ENCODE measurements around the gene TRAP1.
"Not testable (repeated sequence)": the region's sequence is repeated elsewhere in the genome, so short reads cannot be mapped to it uniquely, and the experiment has no call there.

The TRAP1 gene

GRCh38 chr16:3670711-3671110 lies 46.6 kb downstream of the TRAP1 start:
- DNase-seq = no peak

GRCh38 chr16:3669082-3669481 lies 48.2 kb downstream of the TRAP1 start:
- DNase-seq = no peak

GRCh38 chr16:3668626-3669025 lies 48.7 kb downstream of the TRAP1 start:
- no peak for DNase-seq

- DNase-seq = peak in 1 of 2 experiments; percentile 45
Measured at GRCh38 chr16:3665508-3665907, 51.8 kb downstream of the TRAP1 start.

- DNase-seq = no peak
Measured at GRCh38 chr16:3664187-3664896, 53.0 kb downstream of the TRAP1 start.

- no peak for DNase-seq
Measured at GRCh38 chr16:3662601-3663000, 54.7 kb downstream of the TRAP1 start.

GRCh38 chr16:3661922-3662321 lies 55.4 kb downstream of the TRAP1 start:
- no peak for DNase-seq

GRCh38 chr16:3661311-3661710 lies 56.0 kb downstream of the TRAP1 start:
- no peak for DNase-seq

- no peak for DNase-seq
Measured at GRCh38 chr16:3659251-3659650, 58.1 kb downstream of the TRAP1 start.

GRCh38 chr16:3656491-3657468 lies 60.5 kb downstream of the TRAP1 start:
- peak; percentile 30 to 68 for DNase-seq

GRCh38 chr16:3656160-3656490 lies 61.2 kb downstream of the TRAP1 start:
- not testable (repeated sequence) for DNase-seq

GRCh38 chr16:3655396-3656159 lies 61.7 kb downstream of the TRAP1 start:
- DNase-seq = no peak

- DNase-seq = no peak
Measured at GRCh38 chr16:3655030-3655395, 62.3 kb downstream of the TRAP1 start.

- peak; percentile 40 for DNase-seq
Measured at GRCh38 chr16:3654249-3654991, 62.9 kb downstream of the TRAP1 start, which contains the start of gene DNASE1. Gene DNASE1, plus strand, starts transcription at chr16:3654691. Its CDS starts 683 bp downstream, at chr16:3655374.

GRCh38 chr16:3652373-3653195 lies 64.7 kb downstream of the TRAP1 start:
- DNase-seq = no peak

- DNase-seq = no peak
Measured at GRCh38 chr16:3651461-3652372, 65.6 kb downstream of the TRAP1 start.

GRCh38 chr16:3650631-3651265 lies 66.6 kb downstream of the TRAP1 start:
- no peak for DNase-seq

GRCh38 chr16:3646348-3646920 lies 70.9 kb downstream of the TRAP1 start:
- no peak for DNase-seq

- no peak for DNase-seq
Measured at GRCh38 chr16:3645504-3646347, 71.6 kb downstream of the TRAP1 start.
